GM23248 (cell line): ENCODE data around the gene CREB3L2.

ENCODE experiments used
- EZH2 ChIP-seq: fragments of 200-600 bp; sonication (generic); IDR thresholded peaks from 2 replicates; pipeline ENCODE4 v1.6.1; 2018; ENCODE audit warnings: antibody characterized with exemption, mild to moderate bottlenecking; ENCODE audit not compliant: insufficient read depth, poor library complexity, severe bottlenecking
- EZH2phosphoT487 ChIP-seq: fragments of 200-600 bp; sonication (generic); IDR thresholded peaks from 2 replicates; pipeline ENCODE4 v1.6.1; 2018; ENCODE audit warnings: antibody characterized with exemption, moderate library complexity, mild to moderate bottlenecking, low read depth; ENCODE audit not compliant: insufficient read depth

- TF ChIP-seq EZH2phosphoT487 (no peak), EZH2 (no peak)
These were observed 21.9 kb upstream of the CREB3L2 start for GRCh38 chr7:138023618-138024342.
